Left lung (tissue), 10 donors: ENCODE results near the gene DDX5. TPM values are rescaled to one million over a fixed set of nuclear protein-coding genes. Genes with fewer than 3 reads are reported as not detected.

Source experiments
- ATAC-seq: fragments of 200-7000 bp; cut with Tn5 transposase; one replicate; pipeline ENCODE4 v1.9.1; 2020; ENCODE audit warnings: moderate library complexity
- DNase-seq, 4 donors: peaks; one replicate each; pipeline ENCODE4 v3.0.0-alpha.2; 2013 to 2020
- H3K27ac ChIP-seq, 2 donors: fragments of 200-600 bp; sonication (generic) in 1 of 2; one replicate each; pipeline versions ENCODE4 v1.5.0 to v1.8.0; 2020 to 2021
- H3K27me3 ChIP-seq, 2 donors: fragments of 200-600 bp; sonication (generic) in 1 of 2; one replicate each; pipeline versions ENCODE4 v1.5.0 to v1.8.0; 2020 to 2021
- H3K36me3 ChIP-seq, 2 donors: fragments of 200-600 bp; sonication (generic) in 1 of 2; one replicate each; pipeline versions ENCODE4 v1.5.0 to v1.8.0; 2020 to 2021
- H3K4me1 ChIP-seq, 2 donors: fragments of 200-600 bp; one replicate each; pipeline ENCODE4 v1.8.0; 2021
- H3K4me3 ChIP-seq, 2 donors: fragments of 200-600 bp; sonication (generic) in 1 of 2; one replicate each; pipeline versions ENCODE4 v1.5.0 to v1.8.0; 2020 to 2021; ENCODE audit warnings: mild to moderate bottlenecking in 1 of 2
- H3K9me3 ChIP-seq, 2 donors: fragments of 200-600 bp; sonication (generic) in 1 of 2; one replicate each; pipeline versions ENCODE4 v1.5.0 to v1.8.0; 2020 to 2021
- CTCF ChIP-seq, 2 donors: fragments of 200-600 bp; sonication (generic) in 1 of 2; IDR thresholded peaks; one replicate each; pipeline versions ENCODE4 v1.5.0 to v1.8.0; 2021; ENCODE audit warnings: antibody characterized with exemption in 2 of 2
- intact Hi-C, 2 donors: fragments of 100-400 bp; cut with DNase I; formaldehyde crosslinking; loops; one replicate each; pipeline versions ENCODE4 v1.11.2 to v1.14.2; 2022
- polyA plus RNA-seq, 6 donors: library from polyadenylated mRNA; unstranded; fragments of 120-200 nt; gene quantifications; one replicate each; pipeline ENCODE4 v1.2.1, GENCODE V29; 2013; ENCODE audit not compliant: insufficient read length in 6 of 6
- total RNA-seq, 2 donors: library from RNA; stranded (reverse); fragmentation: NEBNext Ultra II Directional; extraction: Animal tissue kit (Norgen Biotek cat#: 25700); gene quantifications; one replicate each; pipeline ENCODE4 v1.2.1, GENCODE V29; 2021
- donor health status: DM: no; HTN: yes; CAD: no.
- donor health status: DM: no; HTN: no; CAD: no.

DDX5 gene
- total and polyA plus RNA-seq, 8 donors: 653 to 835 (median 730) TPM

DNA sequence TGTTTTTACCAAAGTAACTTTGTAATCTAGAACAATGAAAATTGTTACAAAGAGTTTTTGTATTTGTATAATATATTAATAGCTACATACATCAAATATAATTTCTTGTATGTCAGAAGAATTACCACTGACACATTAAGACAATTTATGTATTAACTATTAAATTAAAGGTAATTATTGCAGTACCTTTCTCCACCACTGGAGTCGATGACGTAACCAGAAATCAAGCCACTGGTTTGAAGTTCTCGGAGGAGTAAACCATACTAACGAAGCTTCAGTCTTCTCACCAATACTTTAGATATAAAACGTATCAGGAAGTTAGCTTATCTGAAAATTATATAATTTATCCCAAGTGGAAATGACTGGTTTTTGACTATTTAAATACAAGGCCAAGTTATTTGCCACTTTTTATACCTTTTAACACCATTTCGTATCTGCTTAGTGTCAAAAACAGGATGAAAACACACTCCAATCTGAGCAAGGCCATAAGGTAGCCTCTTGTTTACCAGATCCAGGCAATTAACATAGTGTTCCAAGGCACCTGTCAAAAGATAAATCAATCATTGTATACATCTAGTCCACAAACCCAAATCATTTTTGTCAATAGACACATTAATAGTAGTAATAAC is 13.5 kb downstream of the DDX5 start:
- H3K9me3 ChIP-seq: no peaks in the 10 kb centered on the region
- peaks cover 0 to 49% of the 10 kb centered on the region in 2 donors for H3K36me3 ChIP-seq
- no peaks in the 10 kb centered on the region for H3K27me3 ChIP-seq
- ATAC-seq (no peak), DNase-seq (no peak)
- H3K27ac ChIP-seq: no peak overlapping the region
- no peak overlapping the region for H3K4me3 ChIP-seq
- intact Hi-C loops: loop anchor here in 1 of 2 donors (5.0 to 10.0 kb wide), 2 partner anchors 70 to 168 kb away; no protein-coding TSS in a partner anchor
- peak; percentile 36 to 41 for TF ChIP-seq CTCF (IDR thresholded peaks at IDR 0.05)
- peaks cover 16 to 56% of the 10 kb centered on the region in 2 donors for H3K4me1 ChIP-seq

- ATAC-seq (no peak), DNase-seq (no peak)
- Histone ChIP-seq H3K27ac (no peak overlapping the region), H3K9me3 (no peaks in the 10 kb centered on the region), H3K27me3 (no peaks in the 10 kb centered on the region), H3K4me1 (peaks cover 11 to 50% of the 10 kb centered on the region in 2 donors), H3K4me3 (no peak overlapping the region), H3K36me3 (peaks cover 0 to 54% of the 10 kb centered on the region in 2 donors)
- intact Hi-C loops: loop anchor here in 1 of 2 donors (5.0 to 10.0 kb wide), 2 partner anchors 70 to 167 kb away; no protein-coding TSS in a partner anchor
- no peak for TF ChIP-seq CTCF (IDR thresholded peaks at IDR 0.05)
These were observed 14.1 kb downstream of the DDX5 start for GRCh38 chr17:64491994-64492393.

DNA sequence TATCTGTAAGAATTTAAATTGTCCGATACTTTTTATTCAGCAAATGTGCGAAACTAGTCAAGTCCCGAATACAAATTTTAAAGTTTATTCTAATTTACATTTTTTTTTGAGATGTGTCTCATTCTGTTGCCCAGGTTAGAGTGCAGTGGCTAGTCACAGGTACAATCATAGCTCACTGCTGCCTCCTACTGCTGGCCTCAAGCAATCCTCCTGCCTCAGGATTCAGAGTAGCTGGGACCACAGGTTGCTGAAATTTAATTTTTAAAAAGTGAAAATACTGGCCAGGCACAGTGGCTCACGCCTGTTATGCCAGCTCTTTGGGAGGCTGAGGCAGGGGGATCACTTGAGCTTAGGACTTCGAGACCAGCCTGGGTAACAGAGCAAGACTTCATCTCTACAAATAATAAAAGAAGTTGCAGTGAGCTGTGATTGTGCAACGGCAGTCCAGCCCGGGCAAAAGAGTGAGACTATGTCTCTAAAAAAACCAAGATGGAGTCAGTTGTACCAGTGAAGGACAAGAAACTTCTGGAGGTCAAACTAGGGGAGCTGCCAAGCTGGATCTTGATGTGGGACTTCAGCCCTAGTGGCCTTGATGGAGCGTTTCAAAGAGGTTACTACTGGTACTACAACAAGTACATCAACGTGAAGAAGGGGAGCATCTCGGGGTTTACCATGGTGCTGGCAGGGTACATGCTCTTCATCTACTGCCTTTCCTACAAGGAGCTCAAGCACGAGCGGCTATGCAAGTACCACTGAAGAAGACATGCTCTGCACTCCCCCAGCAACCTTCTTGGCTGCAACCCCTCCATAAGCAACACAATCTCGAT is 14.8 kb downstream of the DDX5 start:
- Histone ChIP-seq H3K27me3 (no peaks in the 10 kb centered on the region), H3K4me1 (peaks cover 11 to 46% of the 10 kb centered on the region in 2 donors), H3K9me3 (no peaks in the 10 kb centered on the region), H3K27ac (no peak overlapping the region), H3K4me3 (no peak overlapping the region), H3K36me3 (peaks cover 0 to 61% of the 10 kb centered on the region in 2 donors)
- TF ChIP-seq CTCF (IDR thresholded peaks at IDR 0.05): peak; percentile 52 to 71
- intact Hi-C loops: loop anchor here in 1 of 2 donors (5.0 to 10.0 kb wide), 2 partner anchors 69 to 166 kb away; no protein-coding TSS in a partner anchor
- DNase-seq (peak in 1 of 4 donors; percentile 43), ATAC-seq (peak; percentile 79)

- ATAC-seq (no peak), DNase-seq (no peak)
- intact Hi-C loops: no loop called here
- no peaks in the 10 kb centered on the region for H3K27me3 ChIP-seq
- H3K9me3 ChIP-seq: no peaks in the 10 kb centered on the region
- H3K36me3 ChIP-seq: peaks cover 0 to 88% of the 10 kb centered on the region in 2 donors
- peaks cover 0 to 20% of the 10 kb centered on the region in 2 donors for H3K4me1 ChIP-seq
- no peak overlapping the region for H3K27ac ChIP-seq
- H3K4me3 ChIP-seq: no peak overlapping the region
- no peak for TF ChIP-seq CTCF (IDR thresholded peaks at IDR 0.05)
These were observed 17.8 kb downstream of the DDX5 start for GRCh38 chr17:64488301-64488700.

GRCh38 chr17:64484380-64484779 is 21.7 kb downstream of the DDX5 start:
- H3K4me1 ChIP-seq: no peaks in the 10 kb centered on the region
- H3K36me3 ChIP-seq: peaks cover 0 to 98% of the 10 kb centered on the region in 2 donors
- DNase-seq: no peak
- H3K27ac ChIP-seq: no peak overlapping the region
- H3K9me3 ChIP-seq: no peaks in the 10 kb centered on the region
- no peak for ATAC-seq
- TF ChIP-seq CTCF (IDR thresholded peaks at IDR 0.05): no peak
- intact Hi-C loops: no loop called here
- H3K4me3 ChIP-seq: no peak overlapping the region
- no peaks in the 10 kb centered on the region for H3K27me3 ChIP-seq
